Measurements from ENCODE around the gene ZSWIM3.

Gene ZSWIM3

GRCh38 chr20:45845452-45845851 lies 12.0 kb upstream of the ZSWIM3 start:
- Histone ChIP-seq H4K20me1 (ENCODE audit: insufficient read depth, low read length) (peaks cover 5% of the 10 kb centered on the region; the same call in 1 of the 2 replicates), H3K9me3 (ENCODE audit: insufficient read depth, low read length, severe bottlenecking) (no peaks in the 10 kb centered on the region), H3K79me2 (ENCODE audit: insufficient read depth, low read length) (no peaks in the 10 kb centered on the region), H3K36me3 (ENCODE audit: insufficient read depth, low read length) (peaks cover 73% of the 10 kb centered on the region), H3K4me3 (ENCODE audit: low read depth in 1 of 2, low read length in 2 of 2) (no peak overlapping the region), H3K27me3 (ENCODE audit: insufficient read depth, low read length, poor library complexity) (no peaks in the 10 kb centered on the region), H3K4me1 (ENCODE audit: insufficient read depth, low read length) (no peaks in the 10 kb centered on the region), H3K4me2 (ENCODE audit: insufficient read depth, low read length) (no peak overlapping the region), H3K27ac (ENCODE audit: low read length) (no peak overlapping the region), H3K9ac (ENCODE audit: low read depth, low read length) (no peak overlapping the region), H2AFZ (ENCODE audit: low read depth, low read length) (no peak overlapping the region)
- no peak for DNase-seq
- ATAC-seq (ENCODE audit: insufficient read depth, low read depth): no peak
- TF ChIP-seq EZH2 (IDR thresholded peaks at IDR 0.05; ENCODE audit: borderline replicate concordance, low read depth, low read length, severe bottlenecking): no peak
- TF ChIP-seq, protein P1, sequence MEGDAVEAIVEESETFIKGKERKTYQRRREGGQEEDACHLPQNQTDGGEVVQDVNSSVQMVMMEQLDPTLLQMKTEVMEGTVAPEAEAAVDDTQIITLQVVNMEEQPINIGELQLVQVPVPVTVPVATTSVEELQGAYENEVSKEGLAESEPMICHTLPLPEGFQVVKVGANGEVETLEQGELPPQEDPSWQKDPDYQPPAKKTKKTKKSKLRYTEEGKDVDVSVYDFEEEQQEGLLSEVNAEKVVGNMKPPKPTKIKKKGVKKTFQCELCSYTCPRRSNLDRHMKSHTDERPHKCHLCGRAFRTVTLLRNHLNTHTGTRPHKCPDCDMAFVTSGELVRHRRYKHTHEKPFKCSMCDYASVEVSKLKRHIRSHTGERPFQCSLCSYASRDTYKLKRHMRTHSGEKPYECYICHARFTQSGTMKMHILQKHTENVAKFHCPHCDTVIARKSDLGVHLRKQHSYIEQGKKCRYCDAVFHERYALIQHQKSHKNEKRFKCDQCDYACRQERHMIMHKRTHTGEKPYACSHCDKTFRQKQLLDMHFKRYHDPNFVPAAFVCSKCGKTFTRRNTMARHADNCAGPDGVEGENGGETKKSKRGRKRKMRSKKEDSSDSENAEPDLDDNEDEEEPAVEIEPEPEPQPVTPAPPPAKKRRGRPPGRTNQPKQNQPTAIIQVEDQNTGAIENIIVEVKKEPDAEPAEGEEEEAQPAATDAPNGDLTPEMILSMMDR (IDR thresholded peaks at IDR 0.05; ENCODE audit: borderline replicate concordance, extremely low read depth, low read length, poor library complexity, severe bottlenecking): no peak

DNA sequence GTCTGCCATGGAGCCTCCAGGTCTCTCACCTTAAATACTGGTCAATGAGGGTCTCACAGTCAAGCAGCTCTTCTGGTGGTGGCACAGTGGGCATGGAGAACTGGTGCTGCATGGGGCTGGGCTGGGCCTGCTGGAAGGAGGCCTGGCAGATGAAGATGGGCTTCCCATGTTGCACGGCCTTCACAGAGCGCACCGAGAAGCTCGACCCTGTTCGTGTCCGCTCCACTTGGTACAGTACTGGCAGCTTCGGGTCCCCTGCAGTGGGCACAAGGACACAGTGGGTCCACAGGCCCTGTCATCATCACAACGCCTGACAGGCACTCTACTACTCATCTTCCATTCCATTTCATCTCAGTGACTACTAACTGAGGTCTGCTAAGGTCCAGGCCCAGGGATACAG lies 9.0 kb upstream of the ZSWIM3 start:
- Histone ChIP-seq H3K4me2 (ENCODE audit: insufficient read depth, low read length) (no peak overlapping the region), H2AFZ (ENCODE audit: low read depth, low read length) (no peak overlapping the region), H3K27me3 (ENCODE audit: insufficient read depth, low read length, poor library complexity) (no peaks in the 10 kb centered on the region), H3K27ac (ENCODE audit: low read length) (no peak overlapping the region), H3K36me3 (ENCODE audit: insufficient read depth, low read length) (peaks cover 57% of the 10 kb centered on the region), H4K20me1 (ENCODE audit: insufficient read depth, low read length) (peaks cover 3% of the 10 kb centered on the region; the same call in 1 of the 2 replicates), H3K9me3 (ENCODE audit: insufficient read depth, low read length, severe bottlenecking) (no peaks in the 10 kb centered on the region), H3K4me3 (ENCODE audit: low read depth in 1 of 2, low read length in 2 of 2) (no peak overlapping the region), H3K4me1 (ENCODE audit: insufficient read depth, low read length) (no peaks in the 10 kb centered on the region), H3K79me2 (ENCODE audit: insufficient read depth, low read length) (no peaks in the 10 kb centered on the region), H3K9ac (ENCODE audit: low read depth, low read length) (no peak overlapping the region)
- ATAC-seq (ENCODE audit: insufficient read depth, low read depth): no peak
- TF ChIP-seq EZH2 (IDR thresholded peaks at IDR 0.05; ENCODE audit: borderline replicate concordance, low read depth, low read length, severe bottlenecking): no peak
- TF ChIP-seq, protein P1 (IDR thresholded peaks at IDR 0.05; ENCODE audit: borderline replicate concordance, extremely low read depth, low read length, poor library complexity, severe bottlenecking): no peak
- DNase-seq: no peak

GRCh38 chr20:45848969-45849582 lies 8.3 kb upstream of the ZSWIM3 start:
- Histone ChIP-seq H2AFZ (ENCODE audit: low read depth, low read length) (no peak overlapping the region), H3K4me1 (ENCODE audit: insufficient read depth, low read length) (0 out of 2 replicates have a peak, but pooled peaks cover 2% of the 10 kb centered on the region), H3K36me3 (ENCODE audit: insufficient read depth, low read length) (peaks cover 54% of the 10 kb centered on the region), H3K79me2 (ENCODE audit: insufficient read depth, low read length) (no peaks in the 10 kb centered on the region), H3K9me3 (ENCODE audit: insufficient read depth, low read length, severe bottlenecking) (no peaks in the 10 kb centered on the region), H3K4me3 (ENCODE audit: low read depth in 1 of 2, low read length in 2 of 2) (no peak overlapping the region), H3K27me3 (ENCODE audit: insufficient read depth, low read length, poor library complexity) (no peaks in the 10 kb centered on the region), H3K9ac (ENCODE audit: low read depth, low read length) (no peak overlapping the region), H3K27ac (ENCODE audit: low read length) (no peak overlapping the region), H3K4me2 (ENCODE audit: insufficient read depth, low read length) (no peak overlapping the region), H4K20me1 (ENCODE audit: insufficient read depth, low read length) (peaks cover 3% of the 10 kb centered on the region; the same call in 1 of the 2 replicates)
- DNase-seq: no peak
- no peak for ATAC-seq (ENCODE audit: insufficient read depth, low read depth)
- no peak for TF ChIP-seq EZH2 (IDR thresholded peaks at IDR 0.05; ENCODE audit: borderline replicate concordance, low read depth, low read length, severe bottlenecking)
- TF ChIP-seq, protein P1 (IDR thresholded peaks at IDR 0.05; ENCODE audit: borderline replicate concordance, extremely low read depth, low read length, poor library complexity, severe bottlenecking): no peak

Measured in DND-41 (cell line).